Effector memory CD4-positive, alpha-beta T cell (primary cell): ENCODE data around the gene AHCY.
"Not testable (repeated sequence)": the region's sequence is repeated elsewhere in the genome, so short reads cannot be mapped to it uniquely, and the experiment has no call there.

Experiments
- DNase-seq, 3 donors: peaks; one replicate each; pipeline ENCODE4 v3.0.0-alpha.2; 2020
- H3K27ac ChIP-seq: 2 replicates; pipeline ENCODE4 v1.7.0; 2013; ENCODE audit warnings: mild to moderate bottlenecking, low read length, moderate library complexity; ENCODE audit not compliant: insufficient read depth, poor library complexity, severe bottlenecking
- H3K27me3 ChIP-seq: replicated peaks from 2 replicates; pipeline ENCODE4 v1.7.0; 2013; ENCODE audit warnings: mild to moderate bottlenecking, low read length; ENCODE audit not compliant: insufficient read depth, control insufficient read depth, poor library complexity, severe bottlenecking
- H3K36me3 ChIP-seq: 2 replicates; pipeline ENCODE4 v1.7.0; 2013; ENCODE audit warnings: mild to moderate bottlenecking, low read length, moderate library complexity; ENCODE audit not compliant: control insufficient read depth, insufficient read depth
- H3K4me1 ChIP-seq: 2 replicates; pipeline ENCODE4 v1.7.0; 2013; ENCODE audit warnings: low read length, mild to moderate bottlenecking; ENCODE audit not compliant: control insufficient read depth, insufficient read depth, poor library complexity, severe bottlenecking
- H3K4me3 ChIP-seq: 2 replicates; pipeline ENCODE4 v1.7.0; 2013; ENCODE audit warnings: low read length, low read depth, mild to moderate bottlenecking; ENCODE audit not compliant: insufficient read depth, poor library complexity, severe bottlenecking
- H3K9me3 ChIP-seq: 2 replicates; pipeline ENCODE4 v1.7.0; 2013; ENCODE audit warnings: mild to moderate bottlenecking, low read length, moderate library complexity; ENCODE audit not compliant: control insufficient read depth
- total RNA-seq, 3 donors: gene quantifications; one replicate each; lab custom pipeline; 2026; lab: John Stamatoyannopoulos, UW

The AHCY gene
- total RNA-seq: 13.2 to 18.7 (median 15.1) reads per million in 3 donors

DNA sequence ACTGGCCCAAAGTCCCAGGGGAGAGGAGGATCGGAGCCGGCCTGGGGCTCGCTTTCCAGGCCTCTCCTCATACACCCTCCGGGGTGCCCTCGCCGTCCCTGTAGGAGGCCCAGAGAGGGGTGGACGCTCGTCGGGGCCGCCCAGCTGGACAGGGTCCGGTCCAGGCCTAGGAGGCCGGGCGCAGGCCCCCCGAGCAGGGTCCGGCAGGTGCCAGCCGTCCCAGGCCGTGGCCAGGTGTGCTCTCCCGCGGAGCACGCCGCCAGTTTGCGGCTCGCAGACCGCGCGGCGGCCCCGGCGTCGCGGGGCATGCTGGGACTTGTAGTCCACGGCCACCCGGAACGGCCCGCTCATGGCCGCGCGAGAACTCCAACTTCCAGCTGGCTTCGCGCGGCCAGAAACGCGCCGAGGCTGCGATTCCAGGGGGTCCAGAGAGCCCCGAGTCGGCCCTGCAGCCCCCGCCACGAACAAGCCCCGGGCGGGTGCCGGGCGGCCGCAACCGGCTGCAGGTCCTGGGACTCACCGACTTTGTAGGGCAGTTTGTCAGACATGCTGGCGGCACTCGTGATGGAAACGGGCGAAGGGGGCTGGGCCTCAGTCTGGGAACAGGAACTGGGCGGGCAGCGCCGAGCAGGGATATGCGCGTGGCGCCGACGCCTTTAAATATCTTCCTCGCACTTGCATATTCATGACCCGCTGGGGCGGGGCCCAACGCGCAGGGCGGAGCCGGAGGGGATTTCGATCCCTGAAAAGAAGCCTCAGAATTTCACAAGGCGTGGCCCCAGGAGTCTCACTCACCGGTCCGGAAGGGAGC is at the start of gene AHCY:
Gene AHCY (minus strand): TSS at position 633 of the 811 bp plus-strand sequence. CDS start 85 bp downstream, at position 548.
- H3K27ac ChIP-seq: peak within 1 kb of the TSS; percentile 85
- peaks cover 4% of the 10 kb centered on the region for H3K4me1 ChIP-seq
- H3K27me3 ChIP-seq: no peaks in the 10 kb centered on the region
- H3K36me3 ChIP-seq: no peaks in the 10 kb centered on the region
- peak within 1 kb of the TSS; percentile 99 for H3K4me3 ChIP-seq
- peak; percentile 80 to 92 (median 88) for DNase-seq
- H3K9me3 ChIP-seq: no peaks in the 10 kb centered on the region

DNA sequence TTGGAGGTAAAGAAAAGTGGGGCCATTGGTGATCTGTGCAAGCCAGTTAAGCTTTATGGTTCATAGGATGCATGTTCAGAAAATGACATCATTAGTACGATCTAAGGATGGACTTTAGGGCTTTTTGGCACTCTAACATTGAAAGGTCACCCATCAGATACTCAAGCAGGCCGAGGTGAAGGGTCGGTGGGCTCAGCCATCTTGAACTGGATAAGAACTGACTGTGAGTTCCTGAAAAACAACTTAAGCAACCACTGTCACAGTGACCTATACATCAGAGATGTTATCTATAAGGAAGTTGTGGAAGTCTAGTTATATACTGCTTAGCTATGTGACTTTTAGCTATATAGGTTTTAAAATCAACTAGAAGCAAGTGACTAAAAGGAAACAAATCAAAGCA is 46.9 kb upstream of the AHCY start:
- Histone ChIP-seq H3K4me3 (no peak overlapping the region), H3K36me3 (no peaks in the 10 kb centered on the region), H3K27ac (no peak overlapping the region), H3K27me3 (no peaks in the 10 kb centered on the region), H3K4me1 (no peaks in the 10 kb centered on the region), H3K9me3 (no peaks in the 10 kb centered on the region)
- DNase-seq: no peak

DNA sequence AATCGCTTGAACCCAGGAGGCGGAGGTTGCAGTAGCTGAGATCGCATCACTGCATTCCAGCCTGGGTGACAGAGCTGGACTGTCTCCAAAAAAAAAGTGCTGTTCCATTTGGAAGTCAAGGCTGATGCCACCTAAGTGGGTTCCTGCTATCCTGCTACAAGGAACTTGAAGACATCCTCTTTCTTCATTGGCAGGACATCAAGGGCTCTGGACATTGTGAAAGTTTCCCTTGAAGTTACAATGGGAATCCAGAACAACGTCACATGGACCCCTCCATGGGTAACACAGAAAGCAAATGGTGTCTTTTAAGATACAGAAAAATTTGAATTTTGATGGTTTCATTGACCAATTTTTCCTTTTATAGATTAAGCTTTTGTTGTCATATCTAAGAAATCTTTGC is 44.4 kb upstream of the AHCY start:
- no peak overlapping the region for H3K4me3 ChIP-seq
- H3K36me3 ChIP-seq: no peaks in the 10 kb centered on the region
- no peak for DNase-seq
- H3K4me1 ChIP-seq: no peaks in the 10 kb centered on the region
- H3K9me3 ChIP-seq: no peaks in the 10 kb centered on the region
- no peaks in the 10 kb centered on the region for H3K27me3 ChIP-seq
- H3K27ac ChIP-seq: no peak overlapping the region

DNA sequence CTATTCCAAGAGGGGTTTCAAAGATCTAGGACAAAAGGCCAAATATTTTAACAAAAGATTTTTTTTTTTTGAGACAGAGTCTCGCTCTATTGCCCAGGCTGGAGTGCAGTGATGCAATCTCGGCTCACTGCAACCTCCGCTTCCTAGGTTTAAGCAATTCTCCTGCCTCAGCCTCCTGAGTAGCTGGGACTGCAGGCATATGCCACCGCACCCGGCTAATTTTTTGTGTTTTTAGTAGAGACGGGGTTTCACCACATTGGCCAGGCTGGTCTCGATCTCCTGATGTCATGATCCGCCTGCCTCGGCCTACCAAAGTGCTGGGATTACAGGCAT is 43.3 kb upstream of the AHCY start:
- not testable (repeated sequence) for H3K9me3 ChIP-seq, H3K27ac ChIP-seq, H3K4me1 ChIP-seq, H3K27me3 ChIP-seq, H3K4me3 ChIP-seq, H3K36me3 ChIP-seq, DNase-seq

DNA sequence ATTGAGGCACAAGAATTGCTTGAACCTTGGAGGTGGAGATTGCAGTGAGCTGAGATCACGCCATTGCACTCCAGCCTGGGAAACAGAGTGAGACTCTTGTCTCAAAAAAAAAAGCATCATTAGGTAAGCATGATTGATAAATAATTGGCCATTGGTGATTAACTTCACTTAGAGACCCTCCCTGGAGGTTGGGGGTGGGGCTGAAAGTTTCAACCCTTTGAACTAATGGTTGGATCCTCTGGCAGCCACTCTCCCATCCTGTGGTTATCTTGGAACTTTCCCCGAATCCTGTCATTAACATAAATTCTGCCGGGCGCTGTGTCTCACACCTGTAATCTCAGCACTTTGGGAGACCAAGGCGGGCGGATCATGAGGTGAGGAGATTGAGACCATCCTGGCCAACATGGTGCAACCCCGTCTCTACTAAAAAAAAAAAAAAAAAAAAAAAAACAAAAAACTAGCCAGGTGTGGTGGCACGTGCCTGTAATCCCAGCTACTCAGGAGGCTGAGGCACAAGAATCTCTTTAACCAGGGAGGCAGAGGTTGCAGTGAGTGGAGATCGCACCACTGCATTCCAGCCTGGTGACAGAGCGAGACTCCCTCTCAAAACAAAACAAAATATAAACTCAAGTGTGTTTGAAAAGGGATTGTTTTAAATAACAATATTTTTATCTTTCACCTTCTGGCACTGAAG is 42.8 kb upstream of the AHCY start:
- not testable (repeated sequence) for H3K9me3 ChIP-seq, H3K4me1 ChIP-seq, H3K27me3 ChIP-seq, DNase-seq, H3K36me3 ChIP-seq, H3K4me3 ChIP-seq, H3K27ac ChIP-seq

DNA sequence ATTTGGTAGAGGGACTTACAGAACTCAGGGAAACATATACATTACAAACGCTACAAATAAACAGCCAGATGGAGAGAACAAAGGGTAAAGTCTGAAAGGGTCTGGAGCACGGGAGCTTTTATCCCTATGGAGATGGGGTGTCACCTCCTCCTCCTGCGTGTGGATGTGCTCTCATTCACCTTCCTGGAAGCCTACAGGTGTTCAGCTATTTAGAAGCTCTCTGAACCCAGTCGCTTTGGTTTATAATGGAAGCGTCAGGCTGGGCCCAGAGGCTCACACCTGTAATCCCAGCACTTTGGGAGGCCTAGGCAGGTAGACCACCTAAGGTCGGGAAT is 42.2 kb upstream of the AHCY start:
- Histone ChIP-seq H3K27me3 (no peaks in the 10 kb centered on the region), H3K4me3 (no peak overlapping the region), H3K9me3 (no peaks in the 10 kb centered on the region), H3K27ac (no peak overlapping the region), H3K4me1 (no peaks in the 10 kb centered on the region), H3K36me3 (no peaks in the 10 kb centered on the region)
- no peak for DNase-seq

DNA sequence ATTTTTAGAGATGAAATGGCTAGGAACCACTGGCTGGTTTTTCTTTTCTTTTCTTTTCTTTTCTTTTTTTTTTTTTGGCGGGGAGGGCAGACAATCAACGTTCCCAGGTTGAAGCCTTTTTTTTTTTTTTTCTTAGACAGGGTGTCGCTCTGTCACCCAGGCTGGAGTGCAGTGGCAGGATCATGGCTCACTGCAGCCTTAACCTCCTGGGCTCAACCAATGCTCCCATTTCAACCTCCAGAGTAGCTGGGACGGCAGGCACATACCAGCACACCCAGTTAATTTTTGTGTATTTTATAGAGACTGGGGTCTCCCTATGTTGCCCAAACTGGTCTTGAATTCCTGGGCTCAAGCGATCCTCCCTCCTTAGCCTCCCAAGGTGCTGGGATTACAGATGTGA is 41.1 kb upstream of the AHCY start:
- Histone ChIP-seq H3K4me3 (no peak overlapping the region), H3K36me3 (no peaks in the 10 kb centered on the region), H3K27ac (no peak overlapping the region), H3K4me1 (no peaks in the 10 kb centered on the region), H3K9me3 (no peaks in the 10 kb centered on the region), H3K27me3 (no peaks in the 10 kb centered on the region)
- DNase-seq: no peak

DNA sequence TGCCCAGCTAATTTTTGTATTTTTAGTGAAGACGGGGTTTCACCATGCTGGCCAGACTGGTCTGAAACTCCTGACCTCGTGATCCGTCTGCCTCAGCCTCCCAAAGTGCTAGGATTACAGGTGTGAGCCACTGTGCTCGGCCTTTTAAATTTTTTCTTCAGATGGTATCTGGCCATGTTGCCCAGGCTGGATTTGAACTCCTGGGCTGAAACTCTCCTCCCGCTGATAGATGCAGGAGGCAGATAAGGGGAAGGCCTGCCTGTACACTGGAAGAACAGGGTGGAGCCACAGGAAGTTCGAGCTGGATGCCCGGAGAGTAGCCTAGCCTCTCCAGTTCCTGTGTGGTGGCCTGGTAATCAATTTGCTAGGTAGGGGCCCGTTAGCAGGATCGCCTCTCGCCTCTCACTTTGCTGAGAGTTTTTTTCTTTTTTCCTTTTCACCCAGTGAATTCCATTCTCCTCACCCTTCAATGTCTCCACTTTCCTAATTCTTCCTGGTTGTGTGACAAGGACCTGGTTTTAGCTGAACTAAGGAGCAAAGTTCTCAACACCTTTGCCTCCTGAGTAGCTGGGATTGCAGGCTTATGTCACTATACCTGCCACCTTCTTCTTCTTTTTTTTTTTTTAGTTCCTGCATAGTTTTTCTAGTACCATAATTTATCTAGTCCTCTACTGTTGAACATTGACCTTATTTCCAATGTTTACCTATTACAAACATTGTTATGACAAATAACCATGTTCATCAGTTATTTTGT is 40.5 kb upstream of the AHCY start:
- Histone ChIP-seq H3K36me3 (no peaks in the 10 kb centered on the region), H3K27me3 (no peaks in the 10 kb centered on the region), H3K9me3 (no peaks in the 10 kb centered on the region), H3K4me1 (no peaks in the 10 kb centered on the region), H3K4me3 (no peak overlapping the region), H3K27ac (no peak overlapping the region)
- DNase-seq: no peak

DNA sequence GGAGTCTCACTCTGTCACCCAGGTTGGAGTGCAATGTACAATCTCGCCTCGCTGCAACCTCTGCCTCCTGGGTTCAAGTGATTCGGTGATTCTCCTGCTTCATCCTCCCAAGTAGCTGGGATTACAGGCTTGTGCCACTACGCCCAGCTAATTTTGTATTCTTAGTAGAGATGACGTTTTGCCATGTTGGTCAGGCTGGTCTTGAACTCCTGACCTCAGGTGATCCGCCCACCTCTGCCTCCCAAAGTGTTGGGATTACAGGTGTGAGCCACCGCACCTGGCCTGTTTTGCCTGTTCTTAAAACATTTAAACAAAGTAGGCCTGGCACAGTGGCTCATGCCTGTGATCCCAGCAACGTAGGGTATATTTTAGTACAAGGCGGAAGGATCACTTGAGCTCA is 38.0 kb upstream of the AHCY start:
- H3K4me1 ChIP-seq, H3K27ac ChIP-seq, H3K36me3 ChIP-seq, H3K4me3 ChIP-seq, H3K9me3 ChIP-seq, DNase-seq, H3K27me3 ChIP-seq: not testable (repeated sequence)

DNA sequence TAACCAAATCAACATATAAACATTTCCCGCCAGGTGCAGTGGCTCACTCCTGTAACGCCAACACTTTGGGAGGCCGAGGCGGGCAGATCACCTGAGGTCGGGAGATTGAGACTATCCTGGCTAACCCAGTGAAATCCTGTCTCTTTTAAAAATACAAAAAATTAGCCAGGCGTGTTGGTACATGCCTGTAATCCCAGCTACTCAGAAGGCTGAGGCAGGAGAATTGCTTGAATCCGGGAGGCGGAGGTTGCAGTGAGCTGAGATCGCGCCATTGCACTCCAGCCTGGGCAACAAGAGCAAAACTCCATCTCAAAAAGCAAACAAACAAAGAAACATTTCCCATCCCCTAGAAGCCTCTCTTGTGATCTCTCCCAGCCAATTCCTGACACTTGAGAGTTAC is 37.6 kb upstream of the AHCY start:
- not testable (repeated sequence) for H3K27ac ChIP-seq, H3K9me3 ChIP-seq, DNase-seq, H3K4me3 ChIP-seq, H3K36me3 ChIP-seq, H3K27me3 ChIP-seq, H3K4me1 ChIP-seq
